Mesenchymal stem cell (in vitro differentiated cells and primary cell): ENCODE measurements around the gene ITSN1.
"Not testable (repeated sequence)": the region's sequence is repeated elsewhere in the genome, so short reads cannot be mapped to it uniquely, and the experiment has no call there.

Source experiments
- DNase-seq: peaks from one replicate; pipeline ENCODE4 v3.0.0-alpha.2; 2013
- H2AFZ ChIP-seq: one replicate; pipeline ENCODE4 v1.6.1; 2013; ENCODE audit warnings: low read depth, mild to moderate bottlenecking, control low read depth, inconsistent platforms, low read length, moderate library complexity
- H2AK5ac ChIP-seq: 2 replicates; pipeline ENCODE4 v1.6.1; 2013; ENCODE audit warnings: low read length, moderate library complexity, mild to moderate bottlenecking, inconsistent platforms; ENCODE audit not compliant: severe bottlenecking
- H2BK120ac ChIP-seq: one replicate; pipeline ENCODE4 v1.6.1; 2013; ENCODE audit warnings: low read depth, mild to moderate bottlenecking, inconsistent platforms, low read length, moderate library complexity
- H2BK12ac ChIP-seq, 2 experiments: one replicate each; pipeline ENCODE4 v1.6.1; 2013; ENCODE audit warnings: inconsistent platforms in 2 of 2, low read length in 2 of 2, mild to moderate bottlenecking in 2 of 2, moderate library complexity in 2 of 2, control low read depth in 1 of 2
- H2BK15ac ChIP-seq: one replicate; pipeline ENCODE4 v1.6.1; 2013; ENCODE audit warnings: mild to moderate bottlenecking, low read depth, inconsistent platforms; ENCODE audit not compliant: poor library complexity, severe bottlenecking
- H2BK5ac ChIP-seq: 2 replicates; pipeline ENCODE4 v1.6.1; 2013; ENCODE audit warnings: low read depth, mild to moderate bottlenecking, low read length, control low read depth, inconsistent platforms; ENCODE audit not compliant: poor library complexity, severe bottlenecking
- H3K14ac ChIP-seq, 2 experiments: one replicate each; pipeline ENCODE4 v1.6.1; 2013; ENCODE audit warnings: inconsistent platforms in 2 of 2, low read length in 2 of 2, control low read depth in 1 of 2, mild to moderate bottlenecking in 1 of 2, moderate library complexity in 1 of 2
- H3K18ac ChIP-seq, 2 experiments: one replicate each; pipeline ENCODE4 v1.6.1; 2013; ENCODE audit warnings: inconsistent platforms in 2 of 2, low read length in 2 of 2, control low read depth in 1 of 2, low read depth in 1 of 2, mild to moderate bottlenecking in 1 of 2
- H3K23ac ChIP-seq, 2 experiments: one replicate each; pipeline ENCODE4 v1.6.1; 2013; ENCODE audit warnings: inconsistent platforms in 2 of 2, low read length in 2 of 2, mild to moderate bottlenecking in 2 of 2, moderate library complexity in 2 of 2, control low read depth in 1 of 2
- H3K27ac ChIP-seq: 2 replicates; pipeline ENCODE4 v1.5.1; 2013; ENCODE audit warnings: mild to moderate bottlenecking, moderate library complexity, low read length, control low read depth, inconsistent platforms; ENCODE audit not compliant: poor library complexity, severe bottlenecking
- H3K27me3 ChIP-seq, 2 experiments: 2 replicates each; pipeline versions ENCODE4 v1.6.1 to v1.7.0; 2013; ENCODE audit warnings: low read length in 2 of 2, mild to moderate bottlenecking in 2 of 2, moderate library complexity in 2 of 2, control low read depth in 1 of 2, inconsistent platforms in 1 of 2; ENCODE audit not compliant: control insufficient read depth in 1 of 2, insufficient read depth in 1 of 2
- H3K36me3 ChIP-seq, 2 experiments: 2 replicates each; pipeline versions ENCODE4 v1.6.1 to v1.7.0; 2013; ENCODE audit warnings: low read length in 2 of 2, control low read depth in 1 of 2, inconsistent platforms in 1 of 2, low read depth in 1 of 2, mild to moderate bottlenecking in 1 of 2; ENCODE audit not compliant: insufficient read depth in 2 of 2, control insufficient read depth in 1 of 2
- H3K4ac ChIP-seq, 2 experiments: one replicate each; pipeline ENCODE4 v1.6.1; 2013; ENCODE audit warnings: inconsistent platforms in 2 of 2, low read length in 2 of 2, mild to moderate bottlenecking in 2 of 2, moderate library complexity in 2 of 2, control low read depth in 1 of 2, low read depth in 1 of 2
- H3K4me1 ChIP-seq: 2 replicates; pipeline ENCODE4 v1.6.1; 2013; ENCODE audit warnings: low read depth, low read length, control low read depth; ENCODE audit not compliant: control insufficient read depth, insufficient read depth
- H3K4me2 ChIP-seq: 2 replicates; pipeline ENCODE4 v1.6.1; 2013; ENCODE audit warnings: low read length, mild to moderate bottlenecking, inconsistent platforms; ENCODE audit not compliant: poor library complexity, severe bottlenecking
- H3K4me3 ChIP-seq, 2 experiments: 2 replicates each; pipeline versions ENCODE4 v1.5.1 to v1.7.0; 2013; ENCODE audit warnings: low read length in 2 of 2, mild to moderate bottlenecking in 2 of 2, control low read depth in 1 of 2, low read depth in 1 of 2; ENCODE audit not compliant: insufficient read depth in 1 of 2
- H3K79me1 ChIP-seq: replicated peaks from 2 replicates; pipeline ENCODE4 v1.6.1; 2013; ENCODE audit warnings: mild to moderate bottlenecking, control low read depth, low read length, inconsistent platforms; ENCODE audit not compliant: poor library complexity, severe bottlenecking
- H3K9ac ChIP-seq: 2 replicates; pipeline ENCODE4 v1.7.0; 2013; ENCODE audit warnings: mild to moderate bottlenecking, low read length, moderate library complexity
- H3K9me3 ChIP-seq: 2 replicates; pipeline ENCODE4 v1.7.0; 2013; ENCODE audit warnings: mild to moderate bottlenecking, low read length; ENCODE audit not compliant: control insufficient read depth
- H4K8ac ChIP-seq: one replicate; pipeline ENCODE4 v1.6.1; 2013; ENCODE audit warnings: inconsistent platforms, mild to moderate bottlenecking, low read length, moderate library complexity
- H4K91ac ChIP-seq: one replicate; pipeline ENCODE4 v1.6.1; 2013; ENCODE audit warnings: mild to moderate bottlenecking, low read length, inconsistent platforms
- WGBS: methylation state at CpG from one replicate; pipeline ENCODE4 v1.1.7; 2013; ENCODE audit warnings: mixed read lengths; 5-methylcytosine and 5-hydroxymethylcytosine counted together

Gene ITSN1

DNA sequence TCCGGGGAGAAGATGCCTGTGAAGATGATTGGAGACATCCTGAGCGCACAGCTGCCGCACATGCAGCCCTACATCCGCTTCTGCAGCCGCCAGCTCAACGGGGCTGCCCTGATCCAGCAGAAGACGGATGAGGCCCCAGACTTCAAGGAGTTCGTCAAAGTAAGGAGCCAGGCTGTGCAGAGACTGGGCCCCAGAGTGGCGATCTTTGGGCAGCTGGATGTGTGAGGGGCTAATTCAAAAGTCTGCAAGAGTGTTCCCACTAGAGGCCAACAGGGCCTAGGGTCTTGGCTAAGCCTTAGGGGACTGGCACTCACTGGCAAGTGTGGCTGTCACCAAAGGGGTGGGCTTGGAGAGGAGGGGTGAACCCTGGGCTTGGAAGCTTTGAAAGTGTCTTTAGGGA lies 222.9 kb downstream of the ITSN1 start:
- no peaks in the 10 kb centered on the region for H3K79me1 ChIP-seq
- H3K9me3 ChIP-seq, result no peaks in the 10 kb centered on the region
- H3K4me2 ChIP-seq, result no peak overlapping the region
- no peaks in the 10 kb centered on the region for H3K27me3 ChIP-seq
- H2BK15ac ChIP-seq, result no peak overlapping the region
- H3K18ac ChIP-seq, result no peak overlapping the region
- H3K4me1 ChIP-seq, result peaks cover 2% of the 10 kb centered on the region
- 92% methylated on average over 9 of the region's 9 CpGs for WGBS
- H2AFZ ChIP-seq, result no peak overlapping the region
- H3K4ac ChIP-seq, result no peak overlapping the region
- no peak overlapping the region for H4K91ac ChIP-seq
- H3K27ac ChIP-seq, result no peak overlapping the region
- no peak overlapping the region for H2BK120ac ChIP-seq
- H2BK12ac ChIP-seq, result no peak overlapping the region
- H3K14ac ChIP-seq, result no peak overlapping the region
- no peak overlapping the region for H3K23ac ChIP-seq
- no peak overlapping the region for H4K8ac ChIP-seq
- no peaks in the 10 kb centered on the region for H3K36me3 ChIP-seq
- no peak overlapping the region for H3K4me3 ChIP-seq
- H2BK5ac ChIP-seq, result no peak overlapping the region
- DNase-seq, result no peak
- H3K9ac ChIP-seq, result no peak overlapping the region
- no peak overlapping the region for H2AK5ac ChIP-seq

DNA sequence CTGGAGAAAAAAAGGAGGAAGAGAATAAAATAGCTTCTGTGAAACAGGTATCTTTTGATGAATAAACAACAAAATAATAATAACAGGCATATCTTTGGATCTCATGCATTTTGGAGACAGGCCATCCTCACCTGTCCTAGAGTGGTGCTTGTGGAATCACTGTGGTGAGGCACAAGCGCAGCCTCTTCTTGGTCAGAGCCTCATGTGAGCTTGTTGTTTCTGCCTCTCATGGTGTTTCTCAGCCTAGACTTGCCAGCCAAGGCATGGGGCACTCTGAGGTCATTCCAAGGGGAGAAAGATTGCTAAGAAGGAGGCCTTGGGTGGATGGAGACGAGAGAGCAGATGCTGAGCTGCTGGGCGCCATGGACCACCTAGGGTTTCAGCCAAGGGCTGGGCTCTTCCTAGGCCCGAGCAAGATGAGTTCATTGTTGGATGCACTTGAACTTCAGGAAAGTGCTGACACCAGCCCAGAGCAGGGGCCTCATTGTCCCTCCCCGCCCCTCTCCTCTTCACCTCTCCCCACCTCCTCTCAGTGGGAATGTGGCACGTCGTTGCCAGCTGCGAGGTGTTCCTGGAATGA lies 223.8 kb downstream of the ITSN1 start:
- Histone ChIP-seq H3K4me3 (no peak overlapping the region), H3K23ac (no peak overlapping the region), H3K27ac (no peak overlapping the region), H3K4ac (no peak overlapping the region), H3K9me3 (no peaks in the 10 kb centered on the region), H3K4me1 (peaks cover 2% of the 10 kb centered on the region), H3K18ac (no peak overlapping the region), H2BK120ac (no peak overlapping the region), H4K8ac (no peak overlapping the region), H3K9ac (no peak overlapping the region), H2BK15ac (no peak overlapping the region), H3K36me3 (no peaks in the 10 kb centered on the region), H2BK12ac (no peak overlapping the region), H2BK5ac (no peak overlapping the region), H3K79me1 (no peaks in the 10 kb centered on the region), H3K27me3 (no peaks in the 10 kb centered on the region), H2AFZ (no peak overlapping the region), H4K91ac (no peak overlapping the region), H3K4me2 (no peak overlapping the region), H3K14ac (no peak overlapping the region), H2AK5ac (no peak overlapping the region)
- DNase-seq, result no peak
- WGBS, result 81% methylated on average over 8 of the region's 8 CpGs

DNA sequence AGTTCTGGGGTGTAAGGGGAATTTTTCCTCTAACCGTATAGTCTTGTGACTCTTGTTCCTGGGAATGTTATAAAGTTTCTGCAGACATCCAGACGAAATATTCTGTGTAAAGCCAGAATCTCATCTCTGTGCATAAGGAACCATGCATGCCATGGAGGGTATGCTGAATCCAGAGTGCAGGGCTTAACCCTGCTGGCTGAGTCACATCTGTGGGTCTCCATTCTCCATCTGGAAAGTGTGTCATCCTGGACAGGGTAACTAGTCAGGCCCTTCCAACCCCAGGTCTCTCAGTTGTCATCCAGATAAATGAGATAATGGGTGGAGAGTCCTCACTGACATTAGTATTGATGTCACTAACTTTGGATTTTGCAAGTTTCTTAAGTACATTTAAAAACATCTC lies 224.5 kb downstream of the ITSN1 start:
- H2BK15ac ChIP-seq, result no peak overlapping the region
- H3K27me3 ChIP-seq, result no peaks in the 10 kb centered on the region
- H3K4me1 ChIP-seq, result peaks cover 2% of the 10 kb centered on the region
- no peak overlapping the region for H4K8ac ChIP-seq
- H3K14ac ChIP-seq, result no peak overlapping the region
- no peak overlapping the region for H2AFZ ChIP-seq
- no peak overlapping the region for H2BK120ac ChIP-seq
- H3K23ac ChIP-seq, result no peak overlapping the region
- H2BK12ac ChIP-seq, result no peak overlapping the region
- no peak overlapping the region for H4K91ac ChIP-seq
- H3K9me3 ChIP-seq, result no peaks in the 10 kb centered on the region
- 75% methylated on average over 2 of the region's 2 CpGs for WGBS
- H2BK5ac ChIP-seq, result no peak overlapping the region
- no peak overlapping the region for H3K4me2 ChIP-seq
- H3K18ac ChIP-seq, result no peak overlapping the region
- H3K9ac ChIP-seq, result no peak overlapping the region
- no peak overlapping the region for H3K4me3 ChIP-seq
- H3K36me3 ChIP-seq, result no peaks in the 10 kb centered on the region
- no peak overlapping the region for H3K27ac ChIP-seq
- no peak overlapping the region for H3K4ac ChIP-seq
- no peak overlapping the region for H2AK5ac ChIP-seq
- DNase-seq, result peak; percentile 31
- H3K79me1 ChIP-seq, result no peaks in the 10 kb centered on the region

DNA sequence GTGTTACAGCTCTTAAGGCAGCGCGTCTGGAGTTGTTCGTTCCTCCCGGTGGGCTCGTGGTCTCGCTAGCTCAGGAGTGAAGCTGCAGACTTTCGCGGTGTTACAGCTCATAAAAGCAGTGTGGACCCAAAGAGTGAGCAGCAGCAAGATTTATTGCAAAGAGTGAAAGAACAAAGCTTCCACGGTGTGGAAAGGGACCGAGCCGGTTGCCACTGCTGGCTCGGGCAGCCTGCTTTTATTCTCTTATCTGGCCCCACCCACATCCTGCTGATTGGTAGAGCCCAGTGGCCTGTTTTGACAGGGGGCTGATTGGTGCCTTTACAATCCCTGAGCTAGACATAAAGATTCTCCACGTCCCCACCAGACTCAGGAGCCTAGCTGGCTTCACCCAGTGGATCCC lies 225.6 kb downstream of the ITSN1 start:
- not testable (repeated sequence) for H3K4me2 ChIP-seq, H3K27me3 ChIP-seq, H3K4me3 ChIP-seq, H3K14ac ChIP-seq, H3K23ac ChIP-seq, H2BK120ac ChIP-seq, H3K4ac ChIP-seq, H3K79me1 ChIP-seq, H3K9ac ChIP-seq, DNase-seq, H2BK15ac ChIP-seq, H3K4me1 ChIP-seq, H2BK12ac ChIP-seq, H3K18ac ChIP-seq, H2AFZ ChIP-seq, H2AK5ac ChIP-seq, H3K36me3 ChIP-seq, H3K9me3 ChIP-seq, H4K91ac ChIP-seq, H2BK5ac ChIP-seq, H3K27ac ChIP-seq, H4K8ac ChIP-seq
- 90% methylated on average over 12 of the region's 13 CpGs for WGBS
